OCI-LY7 (cell line): ENCODE results near the gene PLXNA3. TPM values are rescaled to one million over a fixed set of nuclear protein-coding genes. Genes with fewer than 3 reads are reported as not detected.

Source experiments
- BruUV-seq: library from RNA; stranded (reverse); fragments of 400-500 nt; replicated peaks from 2 replicates; lab custom pipeline; 2021; lab: Mats Ljungman, UMichigan
- CTCF ChIA-PET: fragments of 300-600 bp; sonication (Branson Sonifier 250); formaldehyde crosslinking; loops from one replicate; lab custom pipeline; 2022; ENCODE audit warnings: antibody characterized with exemption; ENCODE audit not compliant: unreplicated experiment; lab: Charles Lee
- POLR2A ChIA-PET: fragments of 300-600 bp; sonication (Branson Sonifier 250); formaldehyde crosslinking; loops from one replicate; lab custom pipeline; 2022; ENCODE audit warnings: antibody characterized with exemption; lab: Charles Lee
- DNase-seq: peaks from one replicate; pipeline ENCODE4 v3.0.0-alpha.2; 2015; ENCODE audit warnings: low spot score
- H2AFZ ChIP-seq: fragments of 200-600 bp; sonication (generic), shearing (Covaris generic); 2 replicates; pipeline ENCODE4 v1.6.1; 2014; ENCODE audit warnings: mild to moderate bottlenecking, antibody characterized with exemption, low read length, moderate library complexity
- H3K27ac ChIP-seq: fragments of 200-600 bp; sonication (generic); 2 replicates; pipeline ENCODE4 v1.5.1; 2014; ENCODE audit warnings: mixed run types, low read depth, mild to moderate bottlenecking, moderate library complexity, low read length, inconsistent platforms; ENCODE audit not compliant: poor library complexity, severe bottlenecking
- H3K36me3 ChIP-seq: fragments of 200-600 bp; sonication (generic); 2 replicates; pipeline ENCODE4 v1.6.1; 2014; ENCODE audit warnings: mild to moderate bottlenecking, antibody characterized with exemption, low read length, moderate library complexity, mixed read lengths; ENCODE audit not compliant: insufficient read depth
- H3K4me1 ChIP-seq: fragments of 200-600 bp; sonication (generic); 2 replicates; pipeline ENCODE4 v1.5.1; 2014; ENCODE audit warnings: mild to moderate bottlenecking, low read length; ENCODE audit not compliant: insufficient read depth, poor library complexity, severe bottlenecking
- H3K4me2 ChIP-seq: fragments of 200-600 bp; sonication (generic); 2 replicates; pipeline ENCODE4 v1.6.1; 2014; ENCODE audit warnings: mild to moderate bottlenecking, low read length
- H3K4me3 ChIP-seq: fragments of 200-600 bp; sonication (generic); 2 replicates; pipeline ENCODE4 v1.5.1; 2014; ENCODE audit warnings: mild to moderate bottlenecking, low read depth, low read length; ENCODE audit not compliant: poor library complexity, severe bottlenecking
- H3K79me2 ChIP-seq: fragments of 200-600 bp; sonication (generic); 2 replicates; pipeline ENCODE4 v1.6.1; 2016; ENCODE audit warnings: low read depth, mild to moderate bottlenecking, low read length, moderate library complexity, mixed read lengths; ENCODE audit not compliant: insufficient read depth
- H3K9me2 ChIP-seq: fragments of 200-600 bp; sonication (generic); 2 replicates; pipeline ENCODE4 v1.6.1; 2016; ENCODE audit warnings: mild to moderate bottlenecking, low read length, mixed read lengths; ENCODE audit not compliant: insufficient read depth
- H3K9me3 ChIP-seq: fragments of 200-600 bp; sonication (generic); 2 replicates; pipeline ENCODE4 v1.6.1; 2014; ENCODE audit warnings: mild to moderate bottlenecking, mixed run types, low read length, mixed read lengths
- H4K20me1 ChIP-seq: fragments of 200-600 bp; sonication (generic); 2 replicates; pipeline ENCODE4 v1.6.1; 2014; ENCODE audit warnings: mild to moderate bottlenecking, antibody characterized with exemption, low read length, moderate library complexity, mixed read lengths; ENCODE audit not compliant: insufficient read depth
- CTCF ChIP-seq: fragments of 200-600 bp; sonication (generic); conservative IDR thresholded peaks from 2 replicates; pipeline ENCODE4 v1.5.1; 2014; ENCODE audit warnings: mild to moderate bottlenecking, antibody characterized with exemption, low read length, moderate library complexity, mixed read lengths
- EZH2phosphoT487 ChIP-seq: fragments of 200-600 bp; sonication (generic); IDR thresholded peaks from 2 replicates; pipeline ENCODE4 v1.6.1; 2018; ENCODE audit warnings: low read depth, borderline replicate concordance, mild to moderate bottlenecking, mixed run types, antibody characterized with exemption, low read length, moderate library complexity, mixed read lengths
- intact Hi-C: fragments of 100-400 bp; cut with micrococcal nuclease; formaldehyde crosslinking; loops from one replicate; pipeline ENCODE4 v1.10.0; 2022; ENCODE audit not compliant: unreplicated experiment
- total RNA-seq, 2 experiments: library from RNA; depleted of rRNA in 1 of 2; stranded (reverse); fragments of >200 nt in 1 of 2; shearing (Covaris generic) in 1 of 2; gene quantifications; 2 replicates each; pipeline ENCODE4 v1.2.3, GENCODE V29; 2014 to 2022

The PLXNA3 gene
- total RNA-seq, 2 experiments from 2014 or later = 5.6 to 8.0 TPM

- BruUV-seq = no TSS peak
- ChIA-PET CTCF (no interaction called here), POLR2A (no interaction called here)
- no peaks in the 10 kb centered on the region for H3K9me2 ChIP-seq
- H3K9me3 ChIP-seq = no peaks in the 10 kb centered on the region
- TF ChIP-seq EZH2phosphoT487 (no peak), CTCF (no peak)
- DNase-seq = no peak
- H3K36me3 ChIP-seq = no peaks in the 10 kb centered on the region
- H3K79me2 ChIP-seq = no peaks in the 10 kb centered on the region
- no peak overlapping the region for H3K27ac ChIP-seq
- H2AFZ ChIP-seq = no peak overlapping the region
- no peaks in the 10 kb centered on the region for H3K4me1 ChIP-seq
- no peaks in the 10 kb centered on the region for H4K20me1 ChIP-seq
- no peak overlapping the region for H3K4me3 ChIP-seq
- H3K4me2 ChIP-seq = no peak overlapping the region
- intact Hi-C loops = no loop called here
These were observed 14.0 kb downstream of the PLXNA3 start for GRCh38 chrX:154471839-154472684.

GRCh38 chrX:154472685-154473632 is 14.9 kb downstream of the PLXNA3 start:
- no peak for DNase-seq
- H3K4me3 ChIP-seq = no peak overlapping the region
- no peaks in the 10 kb centered on the region for H4K20me1 ChIP-seq
- H3K27ac ChIP-seq = no peak overlapping the region
- POLR2A ChIA-PET = interaction anchor here (0.6 kb wide), 1 partner anchor 51 kb away, joined by 5 read pairs; no protein-coding TSS in a partner anchor
- H3K4me1 ChIP-seq = peaks cover 7% of the 10 kb centered on the region
- CTCF ChIA-PET = no interaction called here
- H2AFZ ChIP-seq = no peak overlapping the region
- H3K36me3 ChIP-seq = no peaks in the 10 kb centered on the region
- no peaks in the 10 kb centered on the region for H3K9me3 ChIP-seq
- no peaks in the 10 kb centered on the region for H3K79me2 ChIP-seq
- no peak overlapping the region for H3K4me2 ChIP-seq
- H3K9me2 ChIP-seq = no peaks in the 10 kb centered on the region
- TF ChIP-seq CTCF (no peak), EZH2phosphoT487 (no peak)
- no TSS peak for BruUV-seq
- intact Hi-C loops = no loop called here
